Measurements from ENCODE around the gene UVRAG.

Gene UVRAG

DNA sequence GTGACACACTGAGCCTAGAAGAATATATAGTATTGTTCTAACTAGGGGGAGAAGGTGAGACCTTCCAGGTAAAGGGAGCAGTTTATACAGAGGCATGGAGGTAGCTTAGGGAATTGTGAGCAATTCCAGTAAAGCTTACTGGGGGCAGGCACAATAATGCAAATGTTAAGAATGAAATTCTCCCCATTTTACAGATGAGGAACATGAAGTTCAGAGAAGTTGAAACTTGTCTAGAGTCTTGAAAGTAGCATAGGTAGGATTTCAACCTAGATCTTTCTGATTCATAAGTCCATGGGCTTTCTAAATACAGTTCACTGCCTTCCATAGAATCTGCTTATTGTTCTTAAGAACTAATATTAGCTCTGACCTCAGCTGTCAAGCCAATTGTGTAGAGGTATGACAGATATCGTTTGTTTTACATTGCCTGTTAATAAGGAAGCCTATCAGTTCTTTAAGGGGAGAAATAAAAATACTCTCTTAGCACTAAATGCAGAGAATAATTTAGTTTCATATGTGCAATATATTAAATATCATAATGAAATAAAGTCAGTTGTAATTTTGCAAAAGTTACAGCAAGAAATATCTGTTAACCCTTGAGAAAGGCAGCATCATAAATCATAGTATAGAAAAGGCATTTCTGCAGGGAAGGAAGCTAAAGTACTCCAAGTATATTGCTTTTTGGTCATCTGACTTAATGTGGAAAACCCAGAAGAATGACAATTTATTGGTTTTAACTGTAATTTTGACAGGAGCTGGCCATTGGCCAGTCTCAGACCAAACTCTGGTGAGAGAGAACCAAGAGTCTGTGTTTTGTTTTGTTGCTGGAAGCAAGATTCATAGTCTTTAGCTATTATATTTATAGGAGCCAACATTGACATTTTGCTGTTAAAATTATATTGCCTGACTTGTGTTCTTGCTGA is 181.8 kb downstream of the UVRAG start:
- in situ Hi-C loops (cut with MboI; ENCODE audit: low sequenced_read_pairs), result no loop called here

DNA sequence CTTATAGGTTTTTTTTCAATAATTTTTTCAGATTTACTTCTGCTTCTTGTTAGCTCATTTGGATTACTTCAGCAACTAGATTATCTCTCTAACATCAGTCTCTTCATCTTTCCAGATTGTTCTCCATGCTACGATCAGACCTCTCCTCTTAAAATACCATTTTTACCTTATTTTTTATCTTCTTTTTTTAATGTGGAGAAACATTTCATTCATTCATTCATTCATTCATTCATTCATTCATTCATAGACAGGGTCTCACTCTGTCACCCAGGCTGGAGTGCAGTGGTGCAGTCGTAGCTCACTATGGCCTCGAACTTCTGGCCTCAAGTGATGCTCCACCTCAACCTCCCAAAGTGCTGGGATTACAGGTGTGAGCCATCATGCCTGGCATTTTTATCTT is 189.4 kb downstream of the UVRAG start:
- in situ Hi-C loops (cut with MboI; ENCODE audit: low sequenced_read_pairs), result no loop called here

DNA sequence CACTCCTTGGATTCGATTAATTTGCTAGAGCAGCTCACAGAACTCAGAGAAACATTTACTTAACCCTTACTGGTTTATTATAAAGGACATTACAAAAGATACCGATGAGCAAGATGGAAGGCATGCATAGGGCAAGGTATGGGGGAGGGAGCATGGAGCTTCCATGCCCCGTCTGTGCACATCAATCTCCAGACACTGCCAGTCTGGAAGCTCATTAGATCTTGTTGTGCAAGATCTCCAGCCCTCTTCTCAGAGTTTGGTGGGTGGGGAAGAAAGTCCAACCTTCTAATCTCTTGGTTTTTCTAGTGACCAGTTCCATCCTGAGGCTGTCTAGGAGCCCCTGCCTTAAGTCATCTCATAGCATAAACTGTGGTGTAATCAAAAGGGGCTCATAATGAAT is 190.7 kb downstream of the UVRAG start:
- in situ Hi-C loops (cut with MboI; ENCODE audit: low sequenced_read_pairs), result no loop called here

DNA sequence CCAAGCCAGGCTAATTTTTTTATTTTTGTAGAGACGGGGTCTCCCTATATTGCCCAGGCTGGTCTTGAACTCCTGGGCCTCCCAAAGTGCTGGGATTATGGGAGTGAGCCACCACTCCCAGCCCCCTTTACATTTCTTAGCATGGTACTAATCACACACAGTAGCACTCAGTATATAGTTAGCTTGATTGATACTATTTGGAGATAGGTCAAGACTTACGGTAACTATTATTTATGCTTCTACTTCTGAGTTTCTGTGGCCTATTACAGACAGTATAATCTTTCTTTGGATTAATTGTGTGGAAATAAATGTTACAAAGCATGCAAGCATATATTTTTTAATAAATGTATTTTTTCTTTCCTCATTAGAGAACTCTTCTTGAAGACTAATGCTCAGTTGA is 192.2 kb downstream of the UVRAG start:
- in situ Hi-C loops (cut with MboI; ENCODE audit: low sequenced_read_pairs), result no loop called here

DNA sequence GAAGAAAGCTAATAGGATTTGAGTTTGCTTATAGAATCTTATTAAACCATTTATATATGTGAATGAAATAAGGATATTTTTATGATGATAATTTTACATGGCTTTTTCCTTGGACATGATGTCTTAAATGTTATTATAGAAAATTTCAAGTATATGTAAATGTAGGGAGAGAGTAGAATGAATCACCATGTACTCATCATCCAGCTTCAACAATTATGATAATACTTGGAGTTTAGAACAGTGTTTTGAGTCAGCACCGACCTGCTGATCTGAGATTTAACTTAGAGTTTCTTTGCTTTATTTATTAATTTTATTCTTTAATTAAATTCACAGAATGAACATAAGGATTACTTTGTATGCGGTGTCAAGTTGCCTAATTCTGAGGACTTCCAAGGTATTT is 193.5 kb downstream of the UVRAG start:
- in situ Hi-C loops (cut with MboI; ENCODE audit: low sequenced_read_pairs), result no loop called here

DNA sequence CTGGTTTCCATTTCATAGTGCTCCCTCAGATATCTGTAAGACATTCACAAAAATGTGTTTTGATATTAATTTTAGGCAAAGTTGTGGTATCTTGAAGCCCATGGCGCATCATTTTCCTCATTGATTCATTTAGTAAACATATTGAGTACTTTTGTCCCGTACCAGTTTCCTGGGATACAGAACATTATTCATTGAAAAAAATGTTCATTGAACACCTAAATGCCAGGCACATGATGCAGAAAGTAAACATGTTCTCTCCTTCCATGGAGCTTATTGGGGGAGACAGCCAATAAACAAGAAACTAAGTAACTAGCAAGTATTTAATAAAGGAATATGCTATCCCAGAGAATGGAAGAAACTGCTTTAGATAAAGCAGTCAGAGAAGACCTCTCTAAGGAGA is 195.0 kb downstream of the UVRAG start:
- in situ Hi-C loops (cut with MboI; ENCODE audit: low sequenced_read_pairs), result no loop called here

DNA sequence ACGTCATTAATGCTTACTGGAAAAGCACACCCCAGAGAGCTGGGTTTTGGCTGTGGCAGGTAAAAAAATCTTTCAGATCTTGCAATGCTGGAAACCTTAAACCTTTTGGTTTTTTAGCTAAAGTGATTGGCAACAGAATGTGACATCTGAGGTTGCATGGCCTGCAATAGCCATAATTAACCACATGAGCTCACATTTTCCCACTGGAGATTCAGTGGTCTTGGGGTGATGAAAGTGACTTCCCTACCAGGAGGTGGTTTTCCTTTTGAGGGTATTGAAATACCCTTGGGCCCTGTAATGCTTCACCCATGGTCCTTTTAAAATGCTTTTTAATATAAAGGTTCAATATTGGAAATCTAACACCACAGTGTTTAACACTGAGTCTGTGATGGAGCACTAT is 198.5 kb downstream of the UVRAG start:
- in situ Hi-C loops (cut with MboI; ENCODE audit: low sequenced_read_pairs), result no loop called here

DNA sequence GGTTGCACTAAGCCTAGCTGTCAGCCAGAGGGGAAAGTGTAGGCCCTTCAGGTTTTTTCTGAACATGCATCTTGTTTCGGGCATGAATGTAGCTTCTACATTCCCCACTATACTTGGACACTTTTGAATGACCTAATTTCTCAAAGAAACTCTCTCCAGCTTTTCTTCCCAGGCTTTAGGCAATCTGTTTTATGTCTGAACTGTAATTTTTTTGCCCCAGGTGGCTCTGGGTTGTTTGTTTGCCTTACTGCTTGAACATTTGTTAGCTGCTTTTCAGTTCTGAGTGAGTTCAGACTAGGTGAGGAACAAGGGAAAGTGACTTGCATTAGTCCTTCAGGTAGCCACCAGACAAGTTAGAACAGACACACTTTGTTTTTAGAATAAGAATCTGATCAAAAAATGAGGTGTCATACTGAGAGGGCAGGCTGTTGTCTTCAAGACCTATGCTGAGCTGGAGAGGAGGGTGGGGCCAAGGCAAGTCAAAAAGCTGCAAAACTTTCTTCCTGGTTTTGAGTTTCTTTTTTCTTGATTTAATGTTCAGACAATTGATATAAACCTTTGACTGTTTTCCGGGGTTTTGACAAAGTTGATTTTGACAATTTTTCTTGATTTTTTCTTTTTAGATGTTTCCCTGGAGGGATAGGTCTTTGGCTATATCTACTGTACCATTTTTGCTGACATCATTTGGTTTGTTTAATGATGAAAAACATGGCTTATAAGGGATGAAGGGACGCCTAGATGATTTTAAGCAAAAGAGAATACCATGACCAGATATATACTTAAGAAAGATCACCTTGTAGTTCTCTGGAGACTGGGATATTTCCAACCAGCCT is 208.4 kb downstream of the UVRAG start:
- in situ Hi-C loops (cut with MboI; ENCODE audit: low sequenced_read_pairs), result no loop called here

DNA sequence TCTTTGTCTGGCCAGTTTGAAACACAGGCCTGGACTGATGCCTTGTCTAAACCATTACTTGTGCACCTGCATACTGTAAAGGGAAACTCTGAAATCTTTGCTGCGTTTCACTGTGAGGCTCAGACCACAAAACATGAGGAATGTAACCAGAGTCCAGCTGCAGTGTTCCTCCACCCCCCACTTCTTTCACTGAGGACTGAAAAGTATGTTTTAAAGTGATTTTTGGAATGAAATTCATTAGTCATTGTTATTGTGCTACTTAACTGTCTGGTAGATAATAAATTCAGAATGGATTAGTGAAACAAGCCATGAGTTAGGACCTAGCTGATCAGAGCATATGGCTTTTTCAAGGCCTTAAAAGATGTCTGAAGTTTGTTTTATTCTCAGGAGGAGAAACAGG is 210.1 kb downstream of the UVRAG start:
- in situ Hi-C loops (cut with MboI; ENCODE audit: low sequenced_read_pairs), result no loop called here

DNA sequence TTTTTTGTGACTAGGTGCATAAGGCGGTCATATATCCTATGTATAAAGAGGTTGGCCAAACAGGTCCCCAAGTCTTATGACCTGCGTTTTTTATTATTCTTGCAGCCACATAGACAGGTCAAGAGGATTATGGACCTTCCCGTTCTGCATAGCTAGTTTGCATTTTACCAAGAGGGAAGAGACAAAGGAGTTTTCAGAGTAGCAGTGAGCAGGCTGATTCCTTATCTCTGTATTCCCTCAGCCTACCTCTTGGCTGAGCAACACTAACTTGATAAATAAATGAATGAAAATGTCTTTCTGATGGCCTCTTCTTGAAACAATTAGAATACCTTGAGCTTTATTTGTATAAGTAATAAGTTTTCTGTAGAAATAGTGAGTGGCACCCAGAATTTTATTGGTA is 210.8 kb downstream of the UVRAG start:
- in situ Hi-C loops (cut with MboI; ENCODE audit: low sequenced_read_pairs), result no loop called here

DNA sequence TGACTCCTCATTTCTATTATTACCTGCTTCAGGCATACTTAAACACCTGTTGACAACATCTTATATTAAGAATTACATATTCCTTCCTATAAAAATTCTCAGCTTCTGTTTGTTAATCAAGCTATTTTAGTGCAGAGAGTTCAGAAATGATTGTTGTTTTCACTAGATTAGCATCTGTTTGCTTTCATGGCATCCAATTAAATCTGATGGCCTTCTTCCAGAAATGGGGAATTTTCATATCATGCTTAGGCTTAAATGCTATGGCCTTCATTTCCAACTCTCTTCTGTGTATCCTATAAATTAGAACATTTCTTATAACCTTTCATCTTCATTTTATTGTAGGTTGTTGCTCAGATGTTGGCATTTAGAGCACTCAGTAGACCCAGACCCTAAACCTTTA is 211.3 kb downstream of the UVRAG start:
- in situ Hi-C loops (cut with MboI; ENCODE audit: low sequenced_read_pairs), result no loop called here

DNA sequence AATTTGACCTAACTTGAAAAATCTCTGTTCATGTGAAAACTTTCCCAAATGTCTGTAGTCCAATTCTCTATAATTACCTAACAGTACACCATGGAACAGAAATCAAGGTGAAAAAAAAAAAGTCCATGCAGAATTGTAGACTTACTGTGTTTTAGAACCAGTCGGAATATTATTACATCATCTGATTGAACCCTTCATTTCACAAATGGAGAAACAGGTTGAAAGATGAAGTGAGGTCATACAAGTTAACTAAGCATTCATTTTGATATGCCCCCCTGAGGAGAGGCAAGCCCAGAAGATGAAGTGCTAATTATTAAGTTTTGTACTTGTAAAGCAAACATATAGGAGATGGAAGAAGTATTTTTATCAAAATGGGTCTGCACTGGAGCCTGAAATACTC is 211.9 kb downstream of the UVRAG start:
- in situ Hi-C loops (cut with MboI; ENCODE audit: low sequenced_read_pairs), result no loop called here

DNA sequence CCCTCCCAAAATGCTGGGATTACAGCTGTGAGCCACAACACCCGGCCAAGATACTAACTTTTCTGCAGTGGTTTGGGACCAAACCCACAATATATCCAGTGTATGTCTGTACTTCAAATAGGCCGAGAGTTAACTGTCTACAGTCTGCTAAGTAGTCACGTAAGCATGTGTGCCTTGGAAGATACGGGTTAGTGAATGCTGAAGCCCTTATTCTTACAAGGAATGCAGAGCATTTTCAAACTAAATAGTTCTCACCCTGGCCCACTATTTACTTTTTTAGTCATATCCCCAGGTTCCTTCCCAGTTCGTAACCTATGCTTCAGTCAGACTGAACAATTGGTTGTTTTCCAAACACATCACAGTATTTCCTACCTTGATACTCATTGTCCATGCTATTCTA is 215.3 kb downstream of the UVRAG start:
- in situ Hi-C loops (cut with MboI; ENCODE audit: low sequenced_read_pairs), result no loop called here

DNA sequence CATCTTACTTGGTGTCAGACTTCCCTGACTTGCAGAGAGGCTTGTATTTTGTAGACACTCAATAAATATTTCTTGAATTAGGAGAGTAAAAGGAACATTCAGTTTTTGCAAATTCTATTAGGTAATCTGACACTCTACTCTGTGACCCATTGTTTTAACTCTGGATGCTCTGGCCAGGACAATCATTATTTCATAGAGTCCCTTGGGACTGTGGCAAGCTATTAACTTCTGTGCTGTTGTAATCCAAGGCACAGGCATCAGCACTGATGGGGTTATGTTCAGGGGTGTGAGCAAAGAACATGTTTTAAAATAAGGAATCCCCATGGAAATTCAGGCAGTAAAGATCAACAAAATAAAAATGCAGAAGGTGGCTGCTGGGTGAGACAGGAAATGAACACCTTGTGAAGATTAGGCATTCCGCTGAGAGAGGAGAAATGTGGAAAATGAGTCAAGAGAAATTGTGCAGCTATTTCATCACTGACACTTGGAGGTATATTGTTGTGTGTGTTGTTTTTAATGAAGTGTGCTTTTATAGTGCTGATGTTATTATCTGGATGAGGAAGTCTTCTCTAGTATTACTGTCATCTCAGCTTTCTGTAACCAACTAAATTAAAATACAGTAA is 216.1 kb downstream of the UVRAG start:
- in situ Hi-C loops (cut with MboI; ENCODE audit: low sequenced_read_pairs), result no loop called here

DNA sequence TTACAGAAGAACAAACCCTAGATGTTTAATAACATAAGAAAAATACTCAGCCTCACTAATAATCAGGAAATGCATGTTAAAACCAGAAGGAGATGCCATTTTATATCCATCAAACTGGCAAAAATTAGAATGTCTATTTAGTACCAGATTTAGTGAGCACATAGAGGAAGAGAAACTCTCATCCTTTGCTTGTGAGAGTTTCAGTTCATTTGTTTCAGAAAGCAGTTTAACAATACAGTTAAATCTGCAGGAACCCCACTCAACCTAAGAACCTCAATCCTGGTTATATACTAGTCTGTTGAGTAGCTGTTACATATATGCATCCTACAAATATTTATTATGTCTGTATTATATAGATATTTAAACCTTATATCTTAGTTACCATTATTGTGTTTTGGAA is 218.7 kb downstream of the UVRAG start:
- in situ Hi-C loops (cut with MboI; ENCODE audit: low sequenced_read_pairs), result no loop called here

DNA sequence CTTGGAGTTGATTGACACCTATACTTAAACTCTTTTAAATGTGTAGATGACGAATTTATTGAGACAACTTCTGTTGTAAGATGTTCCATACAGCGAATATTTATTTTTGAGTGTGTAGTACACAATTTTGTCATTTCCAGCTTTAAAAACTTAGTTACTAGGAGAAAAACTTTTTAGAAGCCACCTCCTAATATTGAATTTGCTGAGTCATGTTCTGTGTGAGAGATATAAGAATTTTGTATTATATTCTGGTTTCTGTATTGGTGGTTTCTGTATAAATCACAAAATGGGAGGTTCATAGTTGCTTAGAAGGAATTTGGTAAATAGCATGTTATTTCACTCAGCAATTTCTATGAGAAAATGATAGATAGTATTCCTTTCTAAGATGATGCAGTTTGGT is 220.0 kb downstream of the UVRAG start:
- in situ Hi-C loops (cut with MboI; ENCODE audit: low sequenced_read_pairs), result no loop called here

DNA sequence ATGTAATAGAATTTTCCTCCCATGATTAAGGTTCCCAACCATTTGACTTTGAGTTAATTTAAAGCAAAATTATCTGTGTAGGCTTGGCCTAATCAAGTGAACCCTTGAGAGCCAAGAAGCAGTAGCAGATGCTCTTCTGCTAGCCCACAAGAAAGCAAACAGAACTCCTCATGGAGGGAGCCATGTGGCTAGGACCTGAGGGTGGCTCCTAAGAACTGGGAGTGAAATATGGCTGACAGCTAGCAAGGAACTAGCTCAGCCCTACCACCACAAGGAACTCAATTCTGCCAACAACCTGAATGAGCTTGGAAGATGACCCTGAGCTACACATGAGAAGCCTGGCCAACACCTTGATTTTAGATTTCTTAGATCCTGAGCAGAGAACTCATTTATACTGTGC is 223.6 kb downstream of the UVRAG start:
- in situ Hi-C loops (cut with MboI; ENCODE audit: low sequenced_read_pairs), result no loop called here

DNA sequence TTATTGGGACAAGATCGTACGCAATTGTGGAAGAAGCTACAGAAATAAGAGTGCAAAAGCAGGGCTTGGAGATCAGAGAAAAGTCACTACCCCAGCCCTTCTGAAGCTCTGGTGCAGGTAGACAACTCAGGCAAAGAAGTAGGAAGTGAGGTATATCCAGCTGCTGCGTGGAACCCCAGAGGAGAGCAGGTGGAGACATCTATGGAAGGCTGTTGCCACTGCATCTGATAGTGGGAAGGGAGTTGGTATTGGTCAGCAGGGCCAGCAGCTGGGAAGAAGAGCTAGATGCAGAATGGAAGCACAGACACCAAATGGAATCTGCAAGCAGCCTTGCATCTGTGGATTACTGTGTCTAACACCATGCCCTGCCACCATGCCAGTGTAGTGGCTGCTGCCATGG is 226.2 kb downstream of the UVRAG start:
- in situ Hi-C loops (cut with MboI; ENCODE audit: low sequenced_read_pairs), result no loop called here

DNA sequence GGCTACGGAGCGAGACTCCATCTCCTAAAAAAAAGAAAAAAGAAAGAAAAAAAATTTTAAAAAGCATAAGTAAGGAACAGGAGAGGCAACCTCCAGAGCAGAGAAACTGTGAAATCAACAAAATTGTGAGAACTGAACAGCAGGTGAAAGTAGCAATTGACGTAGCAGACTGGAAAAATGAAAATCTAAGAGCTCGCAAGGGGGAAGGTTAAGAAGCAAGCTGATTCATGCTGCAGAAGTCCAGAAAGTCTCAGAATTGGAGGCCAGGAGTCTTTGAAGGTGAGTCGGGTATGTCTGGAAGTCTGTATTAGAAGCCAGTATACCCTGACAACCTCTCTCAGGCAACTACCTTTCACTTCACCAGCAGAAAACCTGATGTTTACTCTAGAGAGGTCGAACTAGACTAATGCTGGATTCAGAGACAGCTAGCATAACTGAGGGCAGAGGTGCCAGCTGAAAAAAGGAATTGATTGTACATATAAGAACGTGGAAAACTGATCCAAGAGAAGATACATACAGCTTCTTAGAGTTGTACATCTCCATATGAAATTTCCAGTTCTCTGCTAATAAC is 229.8 kb downstream of the UVRAG start:
- in situ Hi-C loops (cut with MboI; ENCODE audit: low sequenced_read_pairs), result no loop called here

DNA sequence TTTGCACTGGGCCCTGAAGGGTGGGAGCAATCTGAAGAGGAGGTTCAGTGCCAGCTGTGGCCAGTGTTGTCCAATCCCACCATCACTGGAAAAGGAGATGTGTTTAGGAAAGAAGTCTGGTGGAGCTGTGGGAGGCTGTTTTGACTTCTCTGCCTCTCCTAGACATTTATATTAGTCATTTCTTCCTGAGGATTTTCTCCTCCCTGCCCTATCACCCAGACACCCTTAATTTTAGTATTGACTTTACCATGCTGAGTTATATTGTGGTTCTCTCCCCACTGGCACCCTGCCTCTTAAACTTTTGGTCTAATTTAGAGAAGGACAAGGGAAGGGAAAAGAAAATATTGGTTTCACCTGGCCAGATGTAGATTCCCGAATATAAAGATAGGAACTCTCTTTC is 232.2 kb downstream of the UVRAG start:
- in situ Hi-C loops (cut with MboI; ENCODE audit: low sequenced_read_pairs), result no loop called here

DNA sequence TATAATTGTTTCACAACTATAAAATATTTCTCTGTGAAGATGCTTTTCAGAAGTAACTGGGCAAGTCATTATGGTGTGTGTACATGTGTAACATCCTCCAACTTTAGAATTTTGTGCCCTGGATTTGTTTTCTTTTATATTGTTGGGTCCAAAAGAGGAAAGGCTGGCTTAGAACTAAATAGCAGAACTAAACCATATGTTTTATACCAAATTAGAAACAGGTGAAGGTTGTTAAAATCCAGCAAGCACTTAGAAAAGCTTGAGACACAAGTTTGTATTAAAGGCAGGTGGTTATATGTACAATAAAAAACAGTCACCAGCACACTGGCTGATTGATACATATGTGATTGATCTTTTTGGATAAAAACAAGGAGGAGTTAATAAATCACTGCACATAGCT is 232.8 kb downstream of the UVRAG start:
- in situ Hi-C loops (cut with MboI; ENCODE audit: low sequenced_read_pairs), result no loop called here

Data from HL-60/S4 (cell line).